ENCODE data around the gene TSHZ1.

Gene TSHZ1

DNA sequence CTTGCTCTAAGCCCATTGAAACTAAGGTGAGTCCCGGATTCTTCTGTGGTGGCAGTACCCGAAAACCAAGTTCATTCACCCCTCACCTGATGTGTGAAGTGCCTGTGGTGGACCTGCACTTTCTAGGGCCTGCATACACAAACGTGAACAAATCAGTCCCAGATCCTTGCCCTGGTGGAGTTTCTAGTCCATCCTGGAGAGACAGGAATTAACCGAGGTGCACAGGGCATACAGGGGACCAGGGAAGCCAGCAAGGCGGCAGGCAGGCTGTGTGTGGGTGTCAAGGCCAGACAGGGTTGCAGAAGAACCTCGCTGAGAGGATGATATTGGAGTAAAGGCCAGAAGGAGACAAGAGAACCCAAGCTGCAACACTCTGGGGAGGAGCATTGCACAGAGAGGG, 110.8 kb downstream of the TSHZ1 start:
- Histone ChIP-seq H2AFZ (ENCODE audit: low read length) (no peak overlapping the region), H3K9me3 (ENCODE audit: insufficient read depth, low read depth, low read length) (no peaks in the 10 kb centered on the region)

DNA sequence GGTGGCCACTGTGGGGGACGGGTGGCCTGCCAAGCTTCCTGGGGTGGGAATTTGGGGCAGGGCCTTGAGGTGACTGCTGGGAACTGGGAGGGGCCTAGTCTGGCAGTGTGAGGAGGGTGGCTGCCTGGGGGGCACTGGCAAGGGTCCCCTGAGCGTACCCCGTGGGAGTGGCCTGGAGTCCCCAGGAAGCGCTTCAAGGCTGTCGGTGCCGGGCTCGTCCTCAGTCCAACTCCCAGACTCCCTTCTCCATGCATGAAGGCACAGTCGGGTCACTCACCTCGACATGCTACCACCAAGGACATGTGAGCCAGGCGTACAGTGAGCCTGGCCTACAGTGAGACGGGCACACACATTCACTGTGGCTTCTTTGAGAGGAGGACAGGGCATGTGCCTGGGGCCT, 111.6 kb downstream of the TSHZ1 start:
- Histone ChIP-seq H3K9ac (ENCODE audit: low read depth, low read length, poor library complexity, severe bottlenecking) (no peak overlapping the region), H3F3A (ENCODE audit: low read depth) (no peaks in the 10 kb centered on the region), H3K36me3 (ENCODE audit: insufficient read depth, low read length) (no peaks in the 10 kb centered on the region), H2AFZ (ENCODE audit: low read length) (no peak overlapping the region), H3K4me1 (ENCODE audit: insufficient read depth, low read length, poor library complexity, severe bottlenecking) (no peaks in the 10 kb centered on the region), H3K4me3 (ENCODE audit: low read length, poor library complexity, severe bottlenecking) (no peak overlapping the region), H4K20me1 (ENCODE audit: insufficient read depth, low read length, poor library complexity, severe bottlenecking) (no peaks in the 10 kb centered on the region), H3K9me3 (ENCODE audit: insufficient read depth, low read depth, low read length) (peaks cover 4% of the 10 kb centered on the region; the same call in 1 of the 2 replicates), H3K4me2 (ENCODE audit: low read depth, low read length, poor library complexity, severe bottlenecking) (no peak overlapping the region), H3K79me2 (ENCODE audit: insufficient read depth, low read length) (no peaks in the 10 kb centered on the region), H3K9me2 (replicated peaks; ENCODE audit: low read depth, low read length) (no peaks in the 10 kb centered on the region), H3K27me3 (ENCODE audit: insufficient read depth, low read length, poor library complexity, severe bottlenecking) (no peaks in the 10 kb centered on the region)
- no peak for TF ChIP-seq EZH2phosphoT487 (IDR thresholded peaks at IDR 0.05; ENCODE audit: borderline replicate concordance)
- TF ChIP-seq, protein P1, sequence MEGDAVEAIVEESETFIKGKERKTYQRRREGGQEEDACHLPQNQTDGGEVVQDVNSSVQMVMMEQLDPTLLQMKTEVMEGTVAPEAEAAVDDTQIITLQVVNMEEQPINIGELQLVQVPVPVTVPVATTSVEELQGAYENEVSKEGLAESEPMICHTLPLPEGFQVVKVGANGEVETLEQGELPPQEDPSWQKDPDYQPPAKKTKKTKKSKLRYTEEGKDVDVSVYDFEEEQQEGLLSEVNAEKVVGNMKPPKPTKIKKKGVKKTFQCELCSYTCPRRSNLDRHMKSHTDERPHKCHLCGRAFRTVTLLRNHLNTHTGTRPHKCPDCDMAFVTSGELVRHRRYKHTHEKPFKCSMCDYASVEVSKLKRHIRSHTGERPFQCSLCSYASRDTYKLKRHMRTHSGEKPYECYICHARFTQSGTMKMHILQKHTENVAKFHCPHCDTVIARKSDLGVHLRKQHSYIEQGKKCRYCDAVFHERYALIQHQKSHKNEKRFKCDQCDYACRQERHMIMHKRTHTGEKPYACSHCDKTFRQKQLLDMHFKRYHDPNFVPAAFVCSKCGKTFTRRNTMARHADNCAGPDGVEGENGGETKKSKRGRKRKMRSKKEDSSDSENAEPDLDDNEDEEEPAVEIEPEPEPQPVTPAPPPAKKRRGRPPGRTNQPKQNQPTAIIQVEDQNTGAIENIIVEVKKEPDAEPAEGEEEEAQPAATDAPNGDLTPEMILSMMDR (conservative IDR thresholded peaks at IDR 0.05; ENCODE audit: low read length) = no peak

More for the DNA sequence above, 110.8 kb downstream of the TSHZ1 start:
- no peaks in the 10 kb centered on the region for H3K4me1 ChIP-seq (ENCODE audit: insufficient read depth, low read length, poor library complexity, severe bottlenecking)
- no peak overlapping the region for H3K4me2 ChIP-seq (ENCODE audit: low read depth, low read length, poor library complexity, severe bottlenecking)
- no peaks in the 10 kb centered on the region for H3K36me3 ChIP-seq (ENCODE audit: insufficient read depth, low read length)
- TF ChIP-seq EZH2phosphoT487 (IDR thresholded peaks at IDR 0.05; ENCODE audit: borderline replicate concordance) = no peak
- TF ChIP-seq, protein P1 (conservative IDR thresholded peaks at IDR 0.05; ENCODE audit: low read length) = no peak
- no peak overlapping the region for H3K4me3 ChIP-seq (ENCODE audit: low read length, poor library complexity, severe bottlenecking)
- no peak overlapping the region for H3K9ac ChIP-seq (ENCODE audit: low read depth, low read length, poor library complexity, severe bottlenecking)
- H3K79me2 ChIP-seq (ENCODE audit: insufficient read depth, low read length) = no peaks in the 10 kb centered on the region
- no peaks in the 10 kb centered on the region for H3K9me2 ChIP-seq (replicated peaks; ENCODE audit: low read depth, low read length)
- H4K20me1 ChIP-seq (ENCODE audit: insufficient read depth, low read length, poor library complexity, severe bottlenecking) = no peaks in the 10 kb centered on the region
- no peaks in the 10 kb centered on the region for H3F3A ChIP-seq (ENCODE audit: low read depth)
- H3K27me3 ChIP-seq (ENCODE audit: insufficient read depth, low read length, poor library complexity, severe bottlenecking) = no peaks in the 10 kb centered on the region

DNA sequence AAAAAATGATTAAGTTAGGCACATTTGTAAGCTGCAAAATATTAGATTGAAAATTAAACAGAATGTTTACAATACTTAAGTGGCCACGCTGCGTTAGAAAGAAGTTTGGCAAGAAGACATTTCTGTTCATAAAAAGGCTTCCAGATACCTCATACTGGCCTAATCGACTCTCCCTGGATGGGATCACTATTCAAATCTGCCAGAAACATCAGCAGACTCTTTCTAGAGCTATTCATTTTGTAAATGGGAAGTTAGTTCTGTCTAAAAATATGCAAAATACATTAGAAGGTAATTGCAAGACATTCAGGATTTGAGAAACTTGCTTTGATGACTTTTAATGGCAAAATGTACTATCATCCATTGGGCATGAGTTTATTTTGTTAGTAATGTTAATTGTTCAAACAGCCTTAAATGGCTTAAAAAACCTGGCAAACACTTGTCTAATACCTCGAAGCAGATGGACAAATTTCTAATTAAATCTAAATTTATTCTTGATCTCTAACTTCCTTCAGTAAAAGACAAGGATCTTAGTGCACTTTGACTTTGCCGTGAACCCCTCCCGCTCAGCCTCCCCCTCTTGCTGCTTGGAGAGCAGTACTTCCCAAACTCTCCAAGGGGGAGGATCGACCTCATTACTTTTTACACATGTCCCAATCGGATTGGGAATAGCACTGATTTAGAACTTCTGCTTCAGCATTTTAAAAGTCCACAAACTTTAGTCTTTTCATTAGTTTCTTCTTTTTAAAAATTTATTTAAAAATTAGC, 113.4 kb downstream of the TSHZ1 start:
- TF ChIP-seq, protein P1 (conservative IDR thresholded peaks at IDR 0.05; ENCODE audit: low read length) = no peak
- TF ChIP-seq EZH2phosphoT487 (IDR thresholded peaks at IDR 0.05; ENCODE audit: borderline replicate concordance) = no peak
- Histone ChIP-seq H4K20me1 (ENCODE audit: insufficient read depth, low read length, poor library complexity, severe bottlenecking) (no peaks in the 10 kb centered on the region), H3K4me2 (ENCODE audit: low read depth, low read length, poor library complexity, severe bottlenecking) (no peak overlapping the region), H3F3A (ENCODE audit: low read depth) (no peaks in the 10 kb centered on the region), H2AFZ (ENCODE audit: low read length) (no peak overlapping the region), H3K9ac (ENCODE audit: low read depth, low read length, poor library complexity, severe bottlenecking) (no peak overlapping the region), H3K9me2 (replicated peaks; ENCODE audit: low read depth, low read length) (no peaks in the 10 kb centered on the region), H3K79me2 (ENCODE audit: insufficient read depth, low read length) (no peaks in the 10 kb centered on the region), H3K4me1 (ENCODE audit: insufficient read depth, low read length, poor library complexity, severe bottlenecking) (no peaks in the 10 kb centered on the region), H3K27me3 (ENCODE audit: insufficient read depth, low read length, poor library complexity, severe bottlenecking) (no peaks in the 10 kb centered on the region), H3K4me3 (ENCODE audit: low read length, poor library complexity, severe bottlenecking) (no peak overlapping the region), H3K36me3 (ENCODE audit: insufficient read depth, low read length) (no peaks in the 10 kb centered on the region), H3K9me3 (ENCODE audit: insufficient read depth, low read depth, low read length) (peaks cover 4% of the 10 kb centered on the region; the same call in 1 of the 2 replicates)
